B cell (primary cell): Measurements from ENCODE around the gene ANKRD44.

Experiments used
- EZH2 ChIP-seq: IDR thresholded peaks from 2 replicates; pipeline ENCODE4 v1.6.1; 2012; ENCODE audit warnings: borderline replicate concordance, low read depth, mild to moderate bottlenecking, moderate library complexity, low read length; ENCODE audit not compliant: insufficient read depth, poor library complexity, severe bottlenecking
- TF ChIP-seq, protein P1 (sequence below): fragments of 200-600 bp; IDR thresholded peaks from one replicate; pipeline ENCODE4 v1.8.0; 2022; ENCODE audit warnings: antibody characterized with exemption, mild to moderate bottlenecking

DNA sequence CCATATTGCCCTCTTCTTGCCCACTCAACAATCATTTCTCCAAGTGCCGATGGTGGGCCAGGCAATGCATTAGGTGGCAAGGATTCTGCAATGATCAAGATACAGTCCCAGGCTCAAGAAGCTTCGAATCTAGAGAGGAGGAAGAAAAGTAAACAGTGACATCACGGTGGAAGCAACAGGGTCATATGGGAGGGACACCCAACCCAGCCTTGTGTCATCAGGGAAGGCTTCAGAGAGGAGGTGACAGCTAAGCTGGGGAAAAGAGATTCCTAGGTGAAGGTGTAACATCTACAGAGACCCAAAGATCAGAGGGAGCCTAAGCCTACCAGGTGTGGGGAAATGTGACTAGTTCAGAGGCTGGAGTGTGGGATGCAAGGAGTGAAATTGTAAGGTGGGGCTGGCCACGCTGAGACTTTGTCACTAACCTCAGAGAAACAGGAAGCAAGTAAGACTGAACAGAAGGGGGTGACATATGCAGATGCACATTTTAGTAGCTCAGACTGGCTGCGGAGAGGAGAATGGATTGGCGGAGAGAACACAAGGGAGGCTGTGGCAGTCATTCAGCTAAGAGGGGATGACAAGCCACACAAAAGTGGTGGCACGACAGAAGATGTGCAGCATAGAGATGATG lies 104.9 kb downstream of the ANKRD44 start:
- TF ChIP-seq, protein P1, sequence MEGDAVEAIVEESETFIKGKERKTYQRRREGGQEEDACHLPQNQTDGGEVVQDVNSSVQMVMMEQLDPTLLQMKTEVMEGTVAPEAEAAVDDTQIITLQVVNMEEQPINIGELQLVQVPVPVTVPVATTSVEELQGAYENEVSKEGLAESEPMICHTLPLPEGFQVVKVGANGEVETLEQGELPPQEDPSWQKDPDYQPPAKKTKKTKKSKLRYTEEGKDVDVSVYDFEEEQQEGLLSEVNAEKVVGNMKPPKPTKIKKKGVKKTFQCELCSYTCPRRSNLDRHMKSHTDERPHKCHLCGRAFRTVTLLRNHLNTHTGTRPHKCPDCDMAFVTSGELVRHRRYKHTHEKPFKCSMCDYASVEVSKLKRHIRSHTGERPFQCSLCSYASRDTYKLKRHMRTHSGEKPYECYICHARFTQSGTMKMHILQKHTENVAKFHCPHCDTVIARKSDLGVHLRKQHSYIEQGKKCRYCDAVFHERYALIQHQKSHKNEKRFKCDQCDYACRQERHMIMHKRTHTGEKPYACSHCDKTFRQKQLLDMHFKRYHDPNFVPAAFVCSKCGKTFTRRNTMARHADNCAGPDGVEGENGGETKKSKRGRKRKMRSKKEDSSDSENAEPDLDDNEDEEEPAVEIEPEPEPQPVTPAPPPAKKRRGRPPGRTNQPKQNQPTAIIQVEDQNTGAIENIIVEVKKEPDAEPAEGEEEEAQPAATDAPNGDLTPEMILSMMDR = no peak
- TF ChIP-seq EZH2 = no peak
